HepG2 (cell line): ENCODE results near the gene SRXN1. TPM values are rescaled to one million over a fixed set of nuclear protein-coding genes. Genes with fewer than 3 reads are reported as not detected.

ENCODE experiments used
- ATF2 ChIP-seq: sonication (generic); formaldehyde crosslinking; IDR thresholded peaks from 2 replicates; pipeline ENCODE4 v1.4.0; 2020; ENCODE audit warnings: missing genetic modification reagents
- CAMTA2 ChIP-seq: sonication (generic); formaldehyde crosslinking; IDR thresholded peaks from 2 replicates; pipeline ENCODE4 v1.4.0; 2020; ENCODE audit warnings: mild to moderate bottlenecking, missing genetic modification reagents, borderline replicate concordance
- CHCHD3 ChIP-seq: sonication (generic); formaldehyde crosslinking; IDR thresholded peaks from 2 replicates; pipeline ENCODE4 v1.8.0; 2022; ENCODE audit warnings: mild to moderate bottlenecking, missing genetic modification reagents, moderate library complexity
- DNMT3B ChIP-seq: conservative IDR thresholded peaks from 2 replicates; pipeline ENCODE4 v1.6.1; 2016; ENCODE audit warnings: missing biosample characterization, control low read depth
- DPF2 ChIP-seq: sonication (generic); formaldehyde crosslinking; IDR thresholded peaks from 2 replicates; pipeline ENCODE4 v1.4.0; 2020; ENCODE audit warnings: mild to moderate bottlenecking, low read depth, missing genetic modification reagents, borderline replicate concordance
- FOXK2 ChIP-seq: fragments of 450-650 bp; IDR thresholded peaks from 2 replicates; pipeline ENCODE4 v1.6.1; 2016
- HDAC6 ChIP-seq: fragments of 200-600 bp; sonication (generic); IDR thresholded peaks from 2 replicates; pipeline ENCODE4 v1.7.0; 2017; ENCODE audit warnings: mild to moderate bottlenecking, antibody characterized with exemption, low read length, low read depth
- HNRNPK ChIP-seq: fragments of 200-400 bp; formaldehyde crosslinking; IDR thresholded peaks from 2 replicates; pipeline ENCODE4 v1.6.1; 2018; ENCODE audit warnings: low read length, low read depth, moderate library complexity, mild to moderate bottlenecking; ENCODE audit not compliant: poor library complexity, severe bottlenecking
- HNRNPUL1 ChIP-seq: fragments of 200-400 bp; formaldehyde crosslinking; IDR thresholded peaks from 2 replicates; pipeline ENCODE4 v1.6.1; 2017; ENCODE audit warnings: low read depth, mild to moderate bottlenecking, low read length, moderate library complexity
- ISX ChIP-seq: sonication (generic); formaldehyde crosslinking; conservative IDR thresholded peaks from 2 replicates; pipeline ENCODE4 v1.5.0; 2020; ENCODE audit warnings: missing genetic modification reagents
- MLLT10 ChIP-seq: sonication (generic); formaldehyde crosslinking; IDR thresholded peaks from 2 replicates; pipeline ENCODE4 v1.4.0; 2020; ENCODE audit warnings: missing genetic modification reagents
- NFYB ChIP-seq: sonication (generic); formaldehyde crosslinking; IDR thresholded peaks from 2 replicates; pipeline ENCODE4 v1.4.0; 2020; ENCODE audit warnings: missing genetic modification reagents
- POLR2AphosphoS5 ChIP-seq: IDR thresholded peaks from 2 replicates; pipeline ENCODE4 v1.6.1; 2012; ENCODE audit warnings: low read depth, low read length
- RXRB ChIP-seq: IDR thresholded peaks from 2 replicates; pipeline ENCODE4 v1.6.1; 2016; ENCODE audit warnings: borderline replicate concordance, missing genetic modification reagents, missing compliant biosample characterization
- TFAP4 ChIP-seq: sonication (generic); IDR thresholded peaks from 2 replicates; pipeline ENCODE4 v1.6.1; 2016; ENCODE audit warnings: low read depth, borderline replicate concordance
- TP53 ChIP-seq: sonication (generic); formaldehyde crosslinking; conservative IDR thresholded peaks from 2 replicates; pipeline ENCODE4 v1.4.0; 2020; ENCODE audit warnings: missing genetic modification reagents
- ZFP36L2 ChIP-seq: sonication (generic); formaldehyde crosslinking; IDR thresholded peaks from 2 replicates; pipeline ENCODE4 v1.4.0; 2020; ENCODE audit warnings: missing genetic modification reagents
- ZFP37 ChIP-seq: sonication (generic); formaldehyde crosslinking; IDR thresholded peaks from 2 replicates; pipeline ENCODE4 v1.4.0; 2020; ENCODE audit warnings: missing genetic modification reagents, borderline replicate concordance
- ZFP62 ChIP-seq: sonication (generic); formaldehyde crosslinking; IDR thresholded peaks from 2 replicates; pipeline ENCODE4 v1.4.0; 2020; ENCODE audit warnings: missing genetic modification reagents
- ZNF652 ChIP-seq: IDR thresholded peaks from 2 replicates; pipeline ENCODE4 v1.6.1; 2016; ENCODE audit warnings: low read depth, borderline replicate concordance
- ZNF674 ChIP-seq: sonication (generic); formaldehyde crosslinking; IDR thresholded peaks from 2 replicates; pipeline ENCODE4 v1.5.0; 2020; ENCODE audit warnings: low read depth, mild to moderate bottlenecking, missing genetic modification reagents
- ZNF773 ChIP-seq: sonication (generic); formaldehyde crosslinking; IDR thresholded peaks from 2 replicates; pipeline ENCODE4 v1.4.0; 2020; ENCODE audit warnings: missing genetic modification reagents, borderline replicate concordance
- polyA plus RNA-seq, 8 experiments: library from polyadenylated mRNA; depleted of rRNA in 3 of 8; stranded (reverse) in 7 of 8; unstranded in 1 of 8; fragments of >200 nt; fragmentation: Illumina TruSeq in 4 of 8; extraction: Trizol in 4 of 8; gene quantifications; 2 replicates each; pipeline versions ENCODE4 v1.2.1 to v1.2.3, GENCODE V29; 2011 to 2016; ENCODE audit warnings: low read depth in 4 of 8, missing spikeins in 1 of 8, mixed read lengths in 1 of 8; ENCODE audit not compliant: insufficient read depth in 1 of 8
- total RNA-seq, 5 experiments: library from RNA; depleted of rRNA; stranded (reverse); fragments of >200 nt; fragmentation: Illumina TruSeq; extraction: Trizol; gene quantifications; 2 replicates each; pipeline ENCODE4 v1.2.3, GENCODE V29; 2016; ENCODE audit warnings: low read depth in 1 of 5
- TF ChIP-seq, protein P1 (sequence below): sonication (generic); formaldehyde crosslinking; conservative IDR thresholded peaks from 2 replicates; pipeline ENCODE4 v1.8.0; 2022; ENCODE audit warnings: mild to moderate bottlenecking, moderate library complexity, missing genetic modification reagents
- TF ChIP-seq, protein P2 (sequence below): sonication (generic); formaldehyde crosslinking; IDR thresholded peaks from 2 replicates; pipeline ENCODE4 v1.9.0; 2021; ENCODE audit warnings: missing genetic modification reagents, borderline replicate concordance

SRXN1 gene
- total and polyA plus RNA-seq, 2 of the 13 experiments (the other 11 are each of a cell fraction or from before 2014, with no cell fraction given): 29.9 to 87.7 TPM

GRCh38 chr20:653590-654416, 803 bp upstream of the SRXN1 start (continued):
- TF ChIP-seq TP53 (CRISPR knock-in tag) (no peak), DNMT3B (no peak), POLR2AphosphoS5 (no peak), MLLT10 (no peak), HDAC6 (no peak), ZFP62 (no peak), RXRB (CRISPR knock-in tag) (peak; percentile 72; the same call in 1 of the 2 replicates), HNRNPUL1 (no peak), CHCHD3 (CRISPR knock-in tag) (no peak; the same call in 1 of the 2 replicates), DPF2 (CRISPR knock-in tag) (no peak; the same call in 1 of the 2 replicates), TFAP4 (peak; percentile 13; the same call in 1 of the 2 replicates), CAMTA2 (CRISPR knock-in tag) (peak; percentile 82), HNRNPK (no peak), ZNF652 (CRISPR knock-in tag) (no peak), ZFP37 (CRISPR knock-in tag) (no peak), ZNF674 (CRISPR knock-in tag) (no peak; the same call in 1 of the 2 replicates), NFYB (no peak), FOXK2 (no peak), ISX (no peak), ATF2 (CRISPR knock-in tag) (peak; percentile 11), ZFP36L2 (no peak), ZNF773 (CRISPR knock-in tag) (no peak)
- TF ChIP-seq, protein P1, sequence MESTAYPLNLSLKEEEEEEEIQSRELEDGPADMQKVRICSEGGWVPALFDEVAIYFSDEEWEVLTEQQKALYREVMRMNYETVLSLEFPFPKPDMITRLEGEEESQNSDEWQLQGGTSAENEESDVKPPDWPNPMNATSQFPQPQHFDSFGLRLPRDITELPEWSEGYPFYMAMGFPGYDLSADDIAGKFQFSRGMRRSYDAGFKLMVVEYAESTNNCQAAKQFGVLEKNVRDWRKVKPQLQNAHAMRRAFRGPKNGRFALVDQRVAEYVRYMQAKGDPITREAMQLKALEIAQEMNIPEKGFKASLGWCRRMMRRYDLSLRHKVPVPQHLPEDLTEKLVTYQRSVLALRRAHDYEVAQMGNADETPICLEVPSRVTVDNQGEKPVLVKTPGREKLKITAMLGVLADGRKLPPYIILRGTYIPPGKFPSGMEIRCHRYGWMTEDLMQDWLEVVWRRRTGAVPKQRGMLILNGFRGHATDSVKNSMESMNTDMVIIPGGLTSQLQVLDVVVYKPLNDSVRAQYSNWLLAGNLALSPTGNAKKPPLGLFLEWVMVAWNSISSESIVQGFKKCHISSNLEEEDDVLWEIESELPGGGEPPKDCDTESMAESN (CRISPR knock-in tag): peak; percentile 25; the same call in 1 of the 2 replicates
- TF ChIP-seq, protein P2, sequence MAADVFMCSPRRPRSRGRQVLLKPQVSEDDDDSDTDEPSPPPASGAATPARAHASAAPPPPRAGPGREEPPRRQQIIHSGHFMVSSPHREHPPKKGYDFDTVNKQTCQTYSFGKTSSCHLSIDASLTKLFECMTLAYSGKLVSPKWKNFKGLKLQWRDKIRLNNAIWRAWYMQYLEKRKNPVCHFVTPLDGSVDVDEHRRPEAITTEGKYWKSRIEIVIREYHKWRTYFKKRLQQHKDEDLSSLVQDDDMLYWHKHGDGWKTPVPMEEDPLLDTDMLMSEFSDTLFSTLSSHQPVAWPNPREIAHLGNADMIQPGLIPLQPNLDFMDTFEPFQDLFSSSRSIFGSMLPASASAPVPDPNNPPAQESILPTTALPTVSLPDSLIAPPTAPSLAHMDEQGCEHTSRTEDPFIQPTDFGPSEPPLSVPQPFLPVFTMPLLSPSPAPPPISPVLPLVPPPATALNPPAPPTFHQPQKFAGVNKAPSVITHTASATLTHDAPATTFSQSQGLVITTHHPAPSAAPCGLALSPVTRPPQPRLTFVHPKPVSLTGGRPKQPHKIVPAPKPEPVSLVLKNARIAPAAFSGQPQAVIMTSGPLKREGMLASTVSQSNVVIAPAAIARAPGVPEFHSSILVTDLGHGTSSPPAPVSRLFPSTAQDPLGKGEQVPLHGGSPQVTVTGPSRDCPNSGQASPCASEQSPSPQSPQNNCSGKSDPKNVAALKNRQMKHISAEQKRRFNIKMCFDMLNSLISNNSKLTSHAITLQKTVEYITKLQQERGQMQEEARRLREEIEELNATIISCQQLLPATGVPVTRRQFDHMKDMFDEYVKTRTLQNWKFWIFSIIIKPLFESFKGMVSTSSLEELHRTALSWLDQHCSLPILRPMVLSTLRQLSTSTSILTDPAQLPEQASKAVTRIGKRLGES (CRISPR knock-in tag): no peak
